Hepatocyte (in vitro differentiated cells): ENCODE measurements around the gene PTPRD.

ENCODE experiments used
- CTCF ChIP-seq: fragments of 200-600 bp; sonication (generic); IDR thresholded peaks from 2 replicates; pipeline ENCODE4 v1.5.1; 2016; ENCODE audit warnings: antibody characterized with exemption, mild to moderate bottlenecking; ENCODE audit not compliant: poor library complexity
- EZH2 ChIP-seq: fragments of 200-600 bp; sonication (generic); IDR thresholded peaks from 2 replicates; pipeline ENCODE4 v1.6.1; 2016; ENCODE audit warnings: antibody characterized with exemption, mild to moderate bottlenecking, borderline replicate concordance

- TF ChIP-seq CTCF (no peak), EZH2 (no peak)
Measured at GRCh38 chr9:9173264-9173663, 1439.5 kb downstream of the PTPRD start.
